Measurements from ENCODE around the gene PTPRD.

PTPRD gene

GRCh38 chr9:8850914-8851313 lies 1761.9 kb downstream of the PTPRD start:
- no peak for DNase-seq

DNA sequence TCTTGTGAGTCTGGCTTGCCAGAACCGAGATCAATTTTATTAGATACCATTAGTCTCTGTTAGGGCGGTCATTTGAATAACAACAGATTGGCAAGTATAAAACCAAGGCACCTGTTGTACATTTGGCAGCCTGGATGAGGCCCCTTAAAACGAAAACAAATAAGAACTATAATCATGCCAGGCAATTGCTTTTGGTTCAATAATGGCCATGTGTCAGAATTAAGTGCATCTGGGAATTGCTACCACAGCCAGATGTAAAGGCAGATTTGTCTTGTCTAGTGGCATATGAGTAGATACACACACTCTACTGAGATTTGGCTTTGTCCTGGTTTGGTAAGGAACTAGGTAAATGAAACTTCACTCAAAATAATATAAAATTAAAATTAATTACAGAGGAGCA lies 1767.0 kb downstream of the PTPRD start:
- DNase-seq: no peak

GRCh38 chr9:8845376-8845775 lies 1767.4 kb downstream of the PTPRD start:
- DNase-seq: no peak

DNA sequence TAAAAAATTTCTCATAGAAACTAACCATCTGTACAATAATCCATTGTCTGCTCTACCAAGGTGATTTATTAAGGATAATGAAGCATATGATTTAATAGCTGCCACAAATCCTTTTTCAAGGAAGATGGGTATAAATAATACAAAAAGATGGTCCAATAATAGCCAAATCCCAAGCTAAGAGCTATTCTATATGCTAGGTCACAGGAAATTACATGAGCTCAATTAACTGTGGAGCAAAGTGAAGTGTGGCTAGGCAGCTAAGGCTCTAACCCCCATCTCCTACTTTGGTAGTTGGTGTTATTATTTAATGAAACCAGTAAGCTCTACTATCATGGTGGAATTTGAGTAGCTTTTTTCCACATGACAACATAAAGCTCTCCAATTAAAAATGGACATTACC lies 1768.3 kb downstream of the PTPRD start:
- no peak for DNase-seq

- DNase-seq: no peak
Observed at GRCh38 chr9:8842402-8843193, 1770.2 kb downstream of the PTPRD start.

- DNase-seq: no peak
Observed at GRCh38 chr9:8838136-8838535, 1774.7 kb downstream of the PTPRD start.

GRCh38 chr9:8835291-8835690 lies 1777.5 kb downstream of the PTPRD start:
- no peak for DNase-seq

- no peak for DNase-seq
Observed at GRCh38 chr9:8832955-8833354, 1779.8 kb downstream of the PTPRD start.

GRCh38 chr9:8832386-8832785 lies 1780.4 kb downstream of the PTPRD start:
- DNase-seq: no peak

GRCh38 chr9:8831568-8831967 lies 1781.2 kb downstream of the PTPRD start:
- DNase-seq: no peak

DNA sequence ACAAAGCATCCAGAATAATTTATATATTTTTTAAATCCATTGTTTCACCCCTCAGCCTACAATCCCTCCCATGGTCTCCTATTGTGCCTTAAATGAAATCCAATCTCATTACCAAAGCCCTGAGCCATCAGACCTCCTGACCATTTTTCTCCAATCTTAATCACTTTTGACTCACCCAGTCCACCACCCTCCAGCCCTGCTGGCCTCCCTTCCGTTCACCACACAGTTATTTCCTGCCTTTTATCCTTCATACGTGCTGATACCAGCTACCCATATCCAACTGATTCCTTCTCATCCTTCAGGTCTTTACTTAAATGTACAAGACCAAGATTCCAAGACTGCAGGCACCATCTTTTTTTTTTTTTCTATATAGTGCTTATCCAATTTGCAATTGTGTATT lies 1786.5 kb downstream of the PTPRD start:
- DNase-seq: no peak

DNA sequence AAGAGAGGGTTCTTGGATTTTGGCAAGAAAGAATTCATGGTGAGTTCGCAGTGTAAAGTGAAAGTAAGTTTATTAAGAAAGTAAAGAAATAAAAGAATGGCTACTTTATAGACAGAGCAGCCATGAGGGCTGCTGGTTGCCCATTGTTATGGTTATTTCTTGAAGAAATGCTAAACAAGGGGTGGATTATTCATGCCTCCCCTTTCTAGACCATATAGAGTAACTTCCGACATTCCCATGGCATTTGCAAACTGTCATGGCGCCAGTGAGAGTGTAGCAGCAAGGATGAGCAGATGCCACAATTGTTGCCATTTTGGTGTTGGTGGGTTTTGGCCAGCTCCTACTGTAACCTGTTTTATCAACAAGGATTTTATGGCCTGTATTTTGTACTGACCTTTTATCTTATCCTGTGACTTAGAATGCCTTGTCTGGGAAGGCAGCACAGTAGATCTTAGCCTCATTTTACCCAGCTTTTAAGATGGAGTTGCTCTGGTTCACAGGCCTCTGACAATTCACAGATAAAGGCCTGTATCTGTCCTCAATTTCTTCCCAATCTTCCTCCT lies 1787.1 kb downstream of the PTPRD start:
- DNase-seq: no peak

- DNase-seq: no peak
Observed at GRCh38 chr9:8823131-8823895, 1789.5 kb downstream of the PTPRD start.

DNA sequence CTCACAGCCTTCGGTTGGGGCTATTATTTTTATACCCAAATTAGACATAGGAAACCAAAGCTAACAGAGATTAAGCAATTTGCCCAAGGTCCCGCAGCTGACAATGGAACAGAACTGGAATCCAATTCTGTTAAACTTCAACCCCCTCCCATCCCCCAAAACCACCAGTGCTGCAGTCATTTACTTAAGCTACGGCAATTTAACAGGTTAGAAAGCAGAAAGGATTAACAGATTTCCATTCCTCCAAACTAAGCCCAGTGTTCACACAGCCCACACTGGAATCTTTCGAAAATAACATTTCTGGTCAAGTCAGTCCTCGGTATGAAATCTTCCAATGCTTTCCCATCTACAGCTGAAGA lies 1790.2 kb downstream of the PTPRD start:
- no peak for DNase-seq

- no peak for DNase-seq
Observed at GRCh38 chr9:8821910-8822666, 1790.7 kb downstream of the PTPRD start.

- no peak for DNase-seq
Observed at GRCh38 chr9:8817335-8817734, 1795.5 kb downstream of the PTPRD start.

DNA sequence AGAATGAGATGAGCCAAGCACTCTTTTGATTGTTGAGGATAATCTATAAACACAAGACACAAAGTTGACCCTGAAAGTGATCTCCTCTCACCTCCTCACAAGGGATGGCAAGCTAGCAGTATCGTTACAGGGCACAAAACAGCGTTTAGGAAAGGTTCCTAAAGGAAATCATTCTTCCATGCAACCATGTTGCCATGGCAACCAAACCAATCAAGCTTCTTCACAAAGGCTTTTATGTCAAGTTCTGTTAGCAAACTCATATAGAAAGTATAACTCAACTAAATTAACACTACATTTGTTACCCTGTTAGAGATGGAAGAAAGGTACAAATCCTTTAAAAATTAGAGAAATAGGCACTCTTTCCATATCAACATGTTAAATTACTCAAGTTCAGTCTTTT lies 1796.4 kb downstream of the PTPRD start:
- DNase-seq: no peak

DNA sequence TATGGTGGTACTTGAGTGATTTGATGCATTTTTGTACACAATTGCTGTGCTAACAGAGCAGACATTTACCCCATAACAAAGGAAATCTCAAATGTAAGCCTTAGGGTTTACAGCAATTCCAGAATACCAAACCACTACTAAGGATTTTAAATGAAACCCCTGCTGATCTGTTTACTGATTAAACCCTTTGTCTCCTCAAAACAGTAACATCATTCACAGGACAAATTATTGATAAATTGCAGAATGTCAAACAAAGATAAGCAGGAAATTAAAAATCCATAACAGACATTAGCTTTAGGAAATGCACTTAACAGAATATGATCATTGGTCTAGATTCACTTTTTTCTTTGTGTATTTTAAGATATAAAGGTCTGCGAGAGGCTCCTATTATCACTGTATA lies 1796.9 kb downstream of the PTPRD start:
- DNase-seq: no peak

- no peak for DNase-seq
Observed at GRCh38 chr9:8815219-8815618, 1797.6 kb downstream of the PTPRD start.

- DNase-seq: no peak
Observed at GRCh38 chr9:8812888-8813287, 1799.9 kb downstream of the PTPRD start.

GRCh38 chr9:8809741-8810140 lies 1803.1 kb downstream of the PTPRD start:
- no peak for DNase-seq

DNA sequence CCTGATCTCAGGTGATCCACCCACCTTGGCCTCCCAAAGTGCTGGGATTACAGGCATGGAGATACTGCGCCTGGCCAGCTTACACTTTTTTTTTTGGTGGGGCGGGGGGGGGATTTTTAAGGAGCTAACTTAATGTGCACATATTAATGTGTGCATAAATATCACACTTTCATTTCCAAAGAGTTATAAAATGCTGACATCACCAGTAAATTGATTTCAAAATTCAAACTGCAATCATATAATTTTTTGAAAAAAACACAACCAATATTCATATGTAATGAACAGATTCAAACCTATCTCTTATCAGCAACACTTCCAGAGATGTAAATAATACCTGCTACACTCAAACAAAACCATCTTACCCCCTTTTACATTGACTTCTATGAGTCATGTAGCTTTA lies 1806.7 kb downstream of the PTPRD start:
- DNase-seq: no peak

GRCh38 chr9:8804613-8805012 lies 1808.2 kb downstream of the PTPRD start:
- no peak for DNase-seq

DNA sequence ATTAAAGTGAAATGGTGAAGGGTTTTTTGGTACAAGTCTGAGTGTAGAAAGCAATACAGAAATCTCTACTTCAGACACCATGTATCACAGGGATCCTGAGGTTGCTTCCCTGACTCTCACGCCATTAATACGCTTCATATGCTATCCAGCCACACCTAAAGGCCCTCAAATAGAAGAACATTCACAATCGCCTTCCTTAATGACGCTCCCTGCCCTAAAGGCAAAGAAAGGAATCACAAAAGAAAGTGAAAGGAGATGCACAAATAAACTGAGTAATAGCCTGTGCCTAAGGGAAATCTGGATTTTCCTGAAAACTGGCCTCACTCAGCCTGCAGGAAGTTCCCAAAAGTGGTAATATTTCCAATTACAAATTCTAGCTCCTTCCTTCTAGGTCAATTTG lies 1810.6 kb downstream of the PTPRD start:
- DNase-seq: no peak
